Measurements from ENCODE around the gene GRIA1.

DNA sequence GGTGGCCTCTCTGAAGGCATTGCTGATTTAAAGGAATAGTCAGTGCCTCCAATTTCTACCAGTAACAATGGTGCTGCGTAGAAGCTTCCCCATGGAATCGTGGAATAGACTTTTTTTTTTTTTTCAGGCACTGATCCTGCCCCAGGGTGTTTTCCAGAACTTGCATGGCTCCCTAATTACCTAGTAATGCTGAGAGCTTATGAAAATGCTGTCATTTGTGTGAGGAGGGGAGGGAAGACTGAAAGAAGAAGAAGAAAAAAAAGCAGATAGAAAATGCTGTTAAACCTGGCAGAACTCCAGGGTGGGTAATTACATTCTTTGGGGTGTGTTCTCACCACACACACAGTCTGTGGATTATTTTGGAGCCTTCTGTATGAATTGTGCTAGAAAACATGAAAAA, 4.8 kb upstream of the GRIA1 start:
- TF ChIP-seq CTCF (conservative IDR thresholded peaks at IDR 0.05; ENCODE audit: low read depth, low read length) (no peak), POLR2A (IDR thresholded peaks at IDR 0.05; ENCODE audit: low read depth, low read length) (no peak)
